ENCODE results near the gene COPG1. TPM values are rescaled to one million over a fixed set of nuclear protein-coding genes. Genes with fewer than 3 reads are reported as not detected.

Gene COPG1
- polyA plus RNA-seq, 3 donors: 59.9 to 94.5 (median 60.2) TPM

GRCh38 chr3:129326138-129326537 lies 76.7 kb downstream of the COPG1 start:
- no peaks in the 10 kb centered on the region for H3K36me3 Mint-ChIP-seq
- Histone ChIP-seq H4K20me1 (ENCODE audit: insufficient read depth, low read length) (no peaks in the 10 kb centered on the region), H3K9ac (ENCODE audit: insufficient read depth, low read length, poor library complexity, severe bottlenecking) (no peak overlapping the region), H3K27me3 (ENCODE audit: control insufficient read depth in 2 of 2, insufficient read depth in 2 of 2, low read length in 2 of 2) (no peaks in the 10 kb centered on the region), H3K9me3 (replicated peaks in 1 of 2; ENCODE audit: control insufficient read depth in 1 of 2, insufficient read depth in 1 of 2, low read length in 2 of 2) (no peaks in the 10 kb centered on the region), H3K4me2 (replicated peaks; ENCODE audit: extremely low read depth, low read length, poor library complexity, severe bottlenecking) (no peak overlapping the region), H3K4me3 (replicated peaks in 1 of 3; ENCODE audit: low read depth in 2 of 3, low read length in 3 of 3) (no peak overlapping the region), H3K79me2 (ENCODE audit: insufficient read depth, low read length) (no peaks in the 10 kb centered on the region), H3K27ac (ENCODE audit: low read depth in 1 of 2, low read length in 2 of 2) (no peak overlapping the region), H2AFZ (ENCODE audit: insufficient read depth, low read depth, low read length, poor library complexity, severe bottlenecking) (no peak overlapping the region), H3K36me3 (replicated peaks in 1 of 2; ENCODE audit: control insufficient read depth in 1 of 2, insufficient read depth in 2 of 2, low read length in 2 of 2) (no peaks in the 10 kb centered on the region), H3K4me1 (ENCODE audit: control insufficient read depth in 1 of 2, insufficient read depth in 2 of 2, low read length in 2 of 2) (no peaks in the 10 kb centered on the region)
- no peak overlapping the region for H3K4me3 Mint-ChIP-seq
- intact Hi-C loops (cut with micrococcal nuclease): loop anchor here in 1 of 2 donors (10.0 kb wide), 1 partner anchor 351 kb away; no protein-coding TSS in a partner anchor
- DNase-seq: no peak
- H3K27me3 Mint-ChIP-seq (ENCODE audit: low read depth in 3 of 3): peaks cover 0 to 7% (median 5%) of the 10 kb centered on the region in 3 donors
- TF ChIP-seq, protein P1, sequence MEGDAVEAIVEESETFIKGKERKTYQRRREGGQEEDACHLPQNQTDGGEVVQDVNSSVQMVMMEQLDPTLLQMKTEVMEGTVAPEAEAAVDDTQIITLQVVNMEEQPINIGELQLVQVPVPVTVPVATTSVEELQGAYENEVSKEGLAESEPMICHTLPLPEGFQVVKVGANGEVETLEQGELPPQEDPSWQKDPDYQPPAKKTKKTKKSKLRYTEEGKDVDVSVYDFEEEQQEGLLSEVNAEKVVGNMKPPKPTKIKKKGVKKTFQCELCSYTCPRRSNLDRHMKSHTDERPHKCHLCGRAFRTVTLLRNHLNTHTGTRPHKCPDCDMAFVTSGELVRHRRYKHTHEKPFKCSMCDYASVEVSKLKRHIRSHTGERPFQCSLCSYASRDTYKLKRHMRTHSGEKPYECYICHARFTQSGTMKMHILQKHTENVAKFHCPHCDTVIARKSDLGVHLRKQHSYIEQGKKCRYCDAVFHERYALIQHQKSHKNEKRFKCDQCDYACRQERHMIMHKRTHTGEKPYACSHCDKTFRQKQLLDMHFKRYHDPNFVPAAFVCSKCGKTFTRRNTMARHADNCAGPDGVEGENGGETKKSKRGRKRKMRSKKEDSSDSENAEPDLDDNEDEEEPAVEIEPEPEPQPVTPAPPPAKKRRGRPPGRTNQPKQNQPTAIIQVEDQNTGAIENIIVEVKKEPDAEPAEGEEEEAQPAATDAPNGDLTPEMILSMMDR (IDR thresholded peaks at IDR 0.05): no peak
- H3K9me3 Mint-ChIP-seq: peaks cover 0 to 3% (median 0%) of the 10 kb centered on the region in 7 donors
- H3K4me1 Mint-ChIP-seq: peaks cover 9% of the 10 kb centered on the region
- WGBS (ENCODE audit: insufficient coverage): 84% methylated on average over 8 of the region's 12 CpGs
- no peak overlapping the region for H3K27ac Mint-ChIP-seq

- Mint-ChIP-seq H3K9me3 (peaks cover 0 to 3% (median 0%) of the 10 kb centered on the region in 7 donors), H3K4me3 (no peak overlapping the region), H3K27me3 (ENCODE audit: low read depth in 3 of 3) (peaks cover 0 to 10% (median 5%) of the 10 kb centered on the region in 3 donors), H3K36me3 (no peaks in the 10 kb centered on the region), H3K4me1 (peaks cover 9% of the 10 kb centered on the region), H3K27ac (no peak overlapping the region)
- Histone ChIP-seq H3K4me2 (replicated peaks; ENCODE audit: extremely low read depth, low read length, poor library complexity, severe bottlenecking) (no peak overlapping the region), H3K27ac (ENCODE audit: low read depth in 1 of 2, low read length in 2 of 2) (no peak overlapping the region), H3K4me3 (replicated peaks in 1 of 3; ENCODE audit: low read depth in 2 of 3, low read length in 3 of 3) (no peak overlapping the region), H3K36me3 (replicated peaks in 1 of 2; ENCODE audit: control insufficient read depth in 1 of 2, insufficient read depth in 2 of 2, low read length in 2 of 2) (no peaks in the 10 kb centered on the region), H3K9me3 (replicated peaks in 1 of 2; ENCODE audit: control insufficient read depth in 1 of 2, insufficient read depth in 1 of 2, low read length in 2 of 2) (no peaks in the 10 kb centered on the region), H3K9ac (ENCODE audit: insufficient read depth, low read length, poor library complexity, severe bottlenecking) (no peak overlapping the region), H4K20me1 (ENCODE audit: insufficient read depth, low read length) (no peaks in the 10 kb centered on the region), H3K79me2 (ENCODE audit: insufficient read depth, low read length) (no peaks in the 10 kb centered on the region), H3K27me3 (ENCODE audit: control insufficient read depth in 2 of 2, insufficient read depth in 2 of 2, low read length in 2 of 2) (no peaks in the 10 kb centered on the region), H3K4me1 (ENCODE audit: control insufficient read depth in 1 of 2, insufficient read depth in 2 of 2, low read length in 2 of 2) (no peaks in the 10 kb centered on the region), H2AFZ (ENCODE audit: insufficient read depth, low read depth, low read length, poor library complexity, severe bottlenecking) (no peak overlapping the region)
- DNase-seq: no peak
- intact Hi-C loops (cut with micrococcal nuclease): loop anchor here in 1 of 2 donors (10.0 kb wide), 1 partner anchor 352 kb away; no protein-coding TSS in a partner anchor
- TF ChIP-seq, protein P1 (IDR thresholded peaks at IDR 0.05): no peak
- WGBS (ENCODE audit: insufficient coverage): 97% methylated on average over 8 of the region's 11 CpGs
Measured at GRCh38 chr3:129326595-129326994, 77.2 kb downstream of the COPG1 start.

Small RNAs within 50 kb of the gene (small RNA-seq; reads per million reads assigned to genes)
- gene MIR6826 (ENCODE audit: insufficient read length, low read depth) (not detected), gene RPS27P12 (ENCODE audit: insufficient read length, low read depth) (not detected)

Other genes starting within 250 kb of the COPG1 start
- under 1 TPM in 2 of 3 donors, not detected in 1; 0.11 to 0.15 TPM for gene EFCC1, start 248.3 kb upstream of the COPG1 start, polyA plus RNA-seq
- 1 to 10 TPM in 1 of 3 donors, under 1 TPM in 1, not detected in 1; 0.74 to 2.7 TPM for gene GP9, start 188.8 kb upstream of the COPG1 start, polyA plus RNA-seq
- gene RAB43, start 127.8 kb upstream of the COPG1 start, polyA plus RNA-seq: 10 to 100 TPM in 1 of 3 donors, 1 to 10 TPM in 2; 7.1 to 15.5 (median 8.5) TPM
- 10 to 100 TPM; 25.2 to 70.7 (median 67.9) TPM for gene ISY1, start 88.5 kb upstream of the COPG1 start, polyA plus RNA-seq
- gene CNBP, start 65.7 kb upstream of the COPG1 start, polyA plus RNA-seq: 100 to 1,000 TPM; 354 to 946 (median 845) TPM
- gene HMCES, start 29.3 kb downstream of the COPG1 start, polyA plus RNA-seq: 10 to 100 TPM; 11.9 to 23.0 (median 18.0) TPM
- gene EFCAB12, start 179.0 kb downstream of the COPG1 start, polyA plus RNA-seq: under 1 TPM in 1 of 3 donors, not detected in 2; 0.35 TPM
- 10 to 100 TPM; 25.6 to 31.5 (median 30.1) TPM for gene MBD4, start 190.3 kb downstream of the COPG1 start, polyA plus RNA-seq
- 10 to 100 TPM in 1 of 3 donors, 1 to 10 TPM in 2; 3.3 to 12.2 (median 3.6) TPM for gene IFT122, start 190.6 kb downstream of the COPG1 start, polyA plus RNA-seq